Measurements from ENCODE around the gene RNF187.

The RNF187 gene

DNA sequence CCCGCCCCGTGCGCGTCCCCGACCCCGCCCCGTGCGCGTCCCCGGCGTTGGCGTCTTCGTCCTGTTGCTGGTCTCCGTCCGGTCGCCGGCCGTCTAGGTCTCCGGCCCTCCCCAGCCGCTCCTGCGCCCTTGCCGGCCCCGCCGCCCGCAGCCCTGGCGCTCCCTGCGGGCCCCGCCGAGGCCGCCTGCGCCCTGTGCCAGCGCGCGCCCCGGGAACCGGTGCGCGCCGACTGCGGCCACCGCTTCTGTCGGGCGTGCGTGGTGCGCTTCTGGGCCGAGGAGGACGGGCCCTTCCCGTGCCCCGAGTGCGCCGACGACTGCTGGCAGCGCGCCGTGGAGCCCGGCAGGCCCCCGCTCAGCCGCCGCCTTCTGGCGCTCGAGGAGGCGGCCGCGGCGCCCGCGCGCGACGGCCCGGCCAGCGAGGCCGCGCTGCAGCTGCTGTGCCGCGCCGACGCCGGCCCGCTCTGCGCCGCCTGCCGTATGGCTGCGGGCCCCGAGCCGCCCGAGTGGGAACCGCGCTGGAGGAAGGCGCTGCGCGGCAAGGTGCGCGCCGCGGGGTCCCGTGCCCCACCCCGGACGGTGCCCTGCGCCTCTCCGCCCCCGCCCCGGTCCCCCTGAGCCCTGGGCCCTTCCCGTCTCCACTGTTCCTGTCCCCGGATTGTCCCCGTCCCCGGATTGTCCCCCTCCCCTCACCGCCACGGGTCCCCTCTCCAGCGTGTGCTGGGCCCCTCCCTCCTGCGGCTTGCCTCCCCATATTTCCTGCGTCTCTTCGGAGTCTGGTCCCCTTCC lies at the start of gene RNF187:
RNF187 (plus strand) TSS at position 47 of the 789 bp plus-strand sequence.
- FAIRE-seq = no peak
- DNase-seq (ENCODE audit: low spot score) = no peak

DNA sequence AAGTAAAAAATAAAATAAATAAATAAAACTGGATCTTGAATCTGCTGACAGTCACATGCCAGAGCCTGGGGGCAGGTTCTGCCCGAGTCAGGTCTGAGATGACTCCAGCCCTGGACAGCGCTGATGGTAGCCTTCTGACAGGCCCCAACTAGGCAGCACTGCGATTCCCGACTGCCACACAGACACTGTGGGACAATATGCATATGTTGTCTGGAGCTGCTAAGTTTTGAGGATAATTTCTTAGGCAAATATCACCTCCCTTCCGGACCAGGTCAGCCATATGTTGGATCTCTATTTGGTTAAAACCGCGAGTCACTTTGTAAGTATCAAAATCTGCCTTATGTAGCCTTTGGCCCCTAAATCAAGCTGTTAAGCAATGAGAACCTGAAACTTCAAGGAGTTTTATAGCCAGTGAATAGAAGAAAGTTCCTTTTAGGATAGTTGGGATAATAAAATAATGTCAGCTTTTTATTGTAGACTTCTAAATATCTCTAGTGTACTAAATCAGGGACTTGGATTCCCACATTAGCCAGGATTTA lies 49.7 kb upstream of the RNF187 start:
- FAIRE-seq = no peak
- no peak for DNase-seq (ENCODE audit: low spot score)

DNA sequence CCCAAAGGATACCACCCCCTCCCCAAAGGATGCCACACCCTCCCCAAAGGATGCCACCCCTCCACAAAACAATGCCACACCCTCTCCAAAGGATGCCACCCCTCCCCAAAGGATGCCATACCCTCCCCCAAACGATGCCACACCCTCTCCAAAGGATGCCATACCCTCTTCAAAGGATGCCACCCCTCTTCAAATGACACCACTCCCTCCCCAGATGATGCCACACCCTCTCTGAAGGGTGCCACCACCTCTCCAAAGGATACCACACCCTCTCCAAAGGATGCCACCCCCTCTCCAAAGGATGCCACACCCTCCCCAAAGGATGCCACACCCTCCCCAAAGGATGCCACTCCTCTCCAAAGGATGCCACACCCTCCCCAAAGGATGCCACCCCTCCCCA lies 48.9 kb upstream of the RNF187 start:
- DNase-seq (ENCODE audit: low spot score) (no peak), FAIRE-seq (no peak)

DNA sequence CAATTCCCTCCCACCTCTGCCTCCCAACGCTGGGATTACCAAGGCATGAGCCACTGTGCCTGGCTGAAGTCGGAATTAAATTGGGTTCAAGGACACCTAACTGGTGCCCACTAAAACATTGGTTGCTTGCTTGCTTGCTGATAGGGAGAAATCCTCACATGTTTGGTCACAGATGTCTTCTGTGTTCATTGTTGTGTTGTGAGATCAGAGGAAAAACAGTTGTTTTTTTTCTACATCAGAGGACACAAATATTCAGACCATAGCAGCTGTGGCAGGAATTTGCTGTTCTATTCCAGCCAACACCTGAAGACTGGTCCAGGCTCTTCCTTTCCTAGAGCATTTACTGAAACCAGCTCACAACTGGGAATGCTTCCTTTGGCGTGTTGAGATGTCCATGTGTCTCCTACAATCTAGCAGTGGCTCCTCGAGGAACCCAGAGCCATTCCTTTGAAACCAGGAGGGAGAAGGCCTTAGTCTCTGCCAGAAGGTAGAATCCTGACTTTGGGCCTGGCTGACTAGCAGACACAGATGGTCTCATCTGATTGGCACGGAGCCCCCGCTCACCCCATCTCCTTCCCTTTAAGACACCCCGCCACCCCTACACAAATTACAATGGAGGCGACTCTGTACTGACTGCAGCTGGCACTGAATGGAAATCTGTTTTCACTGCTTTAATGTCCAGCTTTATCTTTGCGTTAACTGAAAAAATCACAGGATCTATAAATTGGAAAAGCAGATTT lies 46.3 kb upstream of the RNF187 start:
- FAIRE-seq (no peak), DNase-seq (ENCODE audit: low spot score) (no peak)

DNA sequence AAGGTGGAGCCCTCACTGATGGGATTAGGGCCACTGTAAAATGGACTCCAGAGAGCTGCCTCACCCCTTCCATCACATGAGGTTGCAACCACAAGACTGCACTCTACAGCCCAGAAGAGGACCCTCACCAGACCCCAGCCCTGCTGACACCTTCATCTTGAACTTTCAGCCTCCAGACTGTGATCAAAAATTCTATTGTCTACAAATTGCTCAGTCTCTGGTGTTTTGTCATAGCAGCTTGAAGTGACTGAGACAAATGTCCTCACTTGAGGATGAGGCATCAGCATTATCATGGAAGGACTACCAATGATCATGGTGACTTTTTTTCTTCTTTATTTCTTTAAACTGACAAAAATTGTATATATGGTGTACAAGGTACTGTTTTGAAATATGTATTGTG lies 43.8 kb upstream of the RNF187 start:
- FAIRE-seq (no peak), DNase-seq (ENCODE audit: low spot score) (no peak)

DNA sequence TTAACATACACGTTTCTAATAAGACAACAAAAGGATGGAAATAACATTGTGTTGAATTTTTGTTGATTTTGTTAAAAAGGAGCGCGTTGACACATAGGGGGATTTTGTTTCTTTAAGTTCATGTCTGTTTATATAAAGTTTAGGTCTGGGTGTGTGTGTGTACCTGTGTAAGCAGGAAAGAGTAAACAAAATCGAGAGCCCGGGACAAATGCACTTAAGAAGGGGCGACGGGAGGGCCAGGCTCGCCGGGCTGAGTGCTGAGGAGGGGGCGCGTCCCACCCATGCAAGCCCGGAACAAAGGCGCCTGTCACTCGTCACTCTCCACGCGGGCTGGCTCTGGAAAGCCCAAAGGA lies 41.7 kb upstream of the RNF187 start:
- DNase-seq (ENCODE audit: low spot score) (no peak), FAIRE-seq (no peak)

DNA sequence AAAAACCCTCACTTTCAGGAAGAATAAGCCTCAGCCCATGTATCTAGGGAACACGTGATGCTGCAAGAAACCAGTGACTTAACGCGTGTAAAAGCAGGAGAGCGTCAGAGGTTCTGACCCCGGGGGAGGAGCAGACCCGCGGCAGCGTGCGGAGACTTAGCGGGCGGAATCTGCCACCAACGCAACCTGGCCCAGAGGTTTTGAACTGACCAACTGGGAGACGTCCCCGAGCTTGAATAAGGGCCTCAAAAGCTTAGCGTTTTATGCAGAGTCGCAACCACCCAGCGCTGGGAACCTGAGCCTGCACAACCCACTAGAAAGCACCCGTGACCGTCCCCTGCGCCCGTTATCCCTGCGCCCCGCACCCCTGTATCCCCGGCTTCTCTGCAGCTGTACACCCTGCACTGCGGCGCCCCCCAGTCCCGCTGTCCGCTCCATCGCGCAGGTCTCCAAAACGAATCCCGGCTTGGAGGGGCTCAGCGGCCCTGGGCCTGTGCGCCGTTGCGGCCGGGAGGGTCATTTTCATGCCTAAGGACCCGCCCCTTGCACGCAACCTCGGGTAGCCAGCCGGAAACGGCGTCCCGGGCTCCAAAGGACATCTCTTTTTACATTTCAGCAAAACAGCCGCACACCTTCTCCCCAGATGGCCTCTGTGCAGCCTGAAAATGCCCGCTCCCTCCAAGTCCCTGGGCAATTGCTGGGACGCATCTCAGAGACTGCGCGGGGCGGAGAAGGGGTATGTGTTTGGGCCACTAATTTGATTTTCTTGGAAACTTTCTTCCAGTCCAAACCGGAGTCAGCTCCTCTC lies 41.1 kb upstream of the RNF187 start:
- FAIRE-seq (no peak), DNase-seq (ENCODE audit: low spot score) (no peak)

DNA sequence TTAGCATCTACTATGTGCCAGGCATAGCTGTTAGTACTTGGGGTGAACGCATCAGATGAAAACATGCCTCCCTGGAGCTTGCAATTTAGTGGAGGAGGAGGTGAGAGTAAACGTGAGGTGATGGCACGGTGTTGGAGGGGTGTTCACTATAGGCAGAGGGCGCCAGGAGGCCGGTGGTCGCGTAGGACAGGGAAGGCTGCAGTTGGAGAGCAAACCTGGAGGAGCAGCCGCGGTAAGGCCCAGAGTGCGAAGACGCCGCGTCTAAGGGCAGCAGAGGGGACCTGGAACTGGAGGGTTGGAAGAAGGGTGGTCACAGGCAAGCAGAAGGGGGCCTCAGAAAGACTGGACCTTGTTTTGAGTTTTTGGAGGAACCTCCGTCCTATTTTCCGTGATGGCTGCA lies 40.3 kb upstream of the RNF187 start:
- DNase-seq (ENCODE audit: low spot score) (no peak), FAIRE-seq (no peak)

DNA sequence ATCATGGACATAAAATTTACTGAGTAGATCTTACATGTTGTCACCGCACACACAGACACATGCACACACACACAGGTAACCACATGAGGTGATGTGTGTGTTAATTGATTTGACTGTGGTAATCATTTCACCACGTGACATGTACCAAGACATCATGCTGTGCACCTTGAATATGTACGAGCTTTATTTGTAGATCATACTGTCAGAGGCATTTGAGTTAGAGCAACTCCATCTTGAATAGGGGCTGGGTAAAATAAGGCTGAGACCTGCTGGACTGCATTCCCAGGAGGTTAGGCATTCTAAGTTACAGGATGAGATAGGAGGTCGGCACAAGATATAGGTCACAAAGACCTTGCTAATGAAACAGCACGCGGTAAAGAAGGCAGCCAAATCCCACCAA lies 38.8 kb upstream of the RNF187 start:
- DNase-seq (ENCODE audit: low spot score) (no peak), FAIRE-seq (no peak)

DNA sequence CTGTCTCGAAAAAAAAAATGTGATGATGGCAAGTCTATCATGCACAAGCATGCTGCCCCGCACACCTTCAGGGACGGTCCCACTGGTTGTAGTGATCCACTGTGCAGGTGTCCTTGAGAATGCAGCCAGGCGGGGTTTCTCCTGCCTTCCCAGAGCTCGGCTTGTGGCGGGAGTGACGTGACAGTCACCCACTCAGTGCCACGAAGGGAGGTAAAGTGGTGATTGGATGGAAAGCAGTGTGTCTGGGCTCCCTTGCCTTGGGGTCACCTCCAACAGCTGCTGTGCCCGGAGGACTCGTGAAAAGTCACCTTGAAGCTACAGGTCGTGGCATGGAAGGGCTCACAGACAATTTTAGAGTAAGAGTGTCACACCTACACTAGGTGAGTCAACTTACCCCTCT lies 37.0 kb upstream of the RNF187 start:
- FAIRE-seq (no peak), DNase-seq (ENCODE audit: low spot score) (no peak)

DNA sequence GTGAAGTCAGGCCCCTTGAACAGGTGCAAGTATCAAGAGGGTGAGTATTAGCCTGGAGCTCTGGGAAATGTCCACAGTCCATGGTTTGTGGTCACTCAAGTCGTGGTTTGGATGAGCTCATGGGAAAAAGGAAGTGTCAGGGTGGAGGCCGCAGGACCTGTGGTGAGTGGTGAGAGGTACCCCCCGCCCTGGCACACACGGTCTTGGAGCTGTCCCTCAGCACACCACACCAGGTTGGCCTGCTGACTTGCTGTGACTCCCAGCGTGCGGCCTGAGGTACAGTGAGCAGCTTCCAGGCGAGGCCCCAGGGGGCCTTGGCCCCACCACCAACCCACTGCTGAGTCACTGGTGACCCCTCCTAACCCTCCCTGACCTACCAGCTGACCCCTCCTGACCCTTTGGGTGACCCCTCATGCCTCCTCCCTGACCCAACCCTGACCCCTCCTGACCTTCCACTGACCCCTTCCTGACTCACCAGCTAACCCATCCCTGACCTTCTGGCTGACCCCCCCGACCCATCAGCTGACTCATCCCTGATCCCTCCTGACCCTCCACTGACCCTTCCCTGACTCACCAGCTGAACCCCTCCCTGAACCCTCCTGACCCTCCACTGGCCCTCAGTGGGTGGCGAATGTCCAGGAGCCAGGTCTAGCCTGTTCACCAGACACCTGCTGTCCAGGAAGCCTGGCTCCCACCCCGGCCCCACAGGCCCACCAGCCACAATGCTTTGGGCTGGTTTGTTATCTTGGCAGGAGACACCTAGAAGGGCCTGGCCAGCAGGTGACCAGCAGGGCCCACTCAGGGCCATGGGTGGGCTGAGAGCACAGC lies 34.8 kb upstream of the RNF187 start:
- peak; percentile 86 for DNase-seq (ENCODE audit: low spot score)

DNA sequence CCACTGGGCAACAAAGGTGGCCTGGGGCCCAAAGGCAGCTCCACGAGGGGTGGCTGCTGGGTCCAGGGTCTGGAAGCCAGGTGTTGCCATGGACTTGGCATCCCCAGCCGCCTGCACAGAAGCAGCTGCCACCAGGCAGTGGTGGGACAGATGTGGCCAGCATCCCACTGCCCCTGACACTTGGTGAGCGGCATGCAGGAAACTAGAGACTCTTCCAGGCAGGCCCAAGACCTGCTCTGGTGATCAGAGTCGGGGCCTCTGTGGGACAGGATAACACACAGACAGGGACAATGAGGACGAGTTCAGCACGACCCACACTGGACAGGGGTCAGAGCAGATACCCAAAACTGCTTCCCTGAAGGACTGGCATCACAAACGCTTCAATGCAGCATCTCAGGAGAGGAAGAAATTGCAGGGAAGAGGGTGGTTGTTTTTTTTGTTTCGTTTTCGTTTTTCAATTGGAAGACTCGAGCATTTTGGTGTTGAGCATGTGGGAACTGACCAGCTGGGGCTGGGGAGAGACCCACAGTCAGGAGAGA lies 34.1 kb upstream of the RNF187 start:
- DNase-seq (ENCODE audit: low spot score) = no peak
- FAIRE-seq = no peak

More for the DNA sequence above, 34.8 kb upstream of the RNF187 start:
- FAIRE-seq = peak; percentile 76

DNA sequence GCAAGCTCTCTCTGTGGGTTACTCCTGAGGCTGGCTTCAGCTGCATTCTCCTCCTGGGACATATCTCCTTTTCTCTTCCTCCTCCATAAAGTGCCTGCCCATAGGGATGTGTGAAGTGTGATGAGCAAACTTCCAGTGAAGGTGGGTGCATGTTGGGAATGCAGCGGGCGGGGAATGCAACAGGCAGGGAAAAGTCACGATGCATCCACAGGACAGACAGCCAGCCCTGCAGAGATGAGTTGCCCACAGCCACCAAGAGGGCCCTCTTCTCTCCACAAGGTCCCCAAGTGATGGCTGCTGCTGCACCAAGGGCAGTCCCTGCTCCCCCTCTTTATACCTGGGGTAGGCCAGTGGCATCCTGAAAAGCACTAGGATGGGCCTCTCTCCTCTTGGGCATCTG lies 33.6 kb upstream of the RNF187 start:
- FAIRE-seq (no peak), DNase-seq (ENCODE audit: low spot score) (no peak)

DNA sequence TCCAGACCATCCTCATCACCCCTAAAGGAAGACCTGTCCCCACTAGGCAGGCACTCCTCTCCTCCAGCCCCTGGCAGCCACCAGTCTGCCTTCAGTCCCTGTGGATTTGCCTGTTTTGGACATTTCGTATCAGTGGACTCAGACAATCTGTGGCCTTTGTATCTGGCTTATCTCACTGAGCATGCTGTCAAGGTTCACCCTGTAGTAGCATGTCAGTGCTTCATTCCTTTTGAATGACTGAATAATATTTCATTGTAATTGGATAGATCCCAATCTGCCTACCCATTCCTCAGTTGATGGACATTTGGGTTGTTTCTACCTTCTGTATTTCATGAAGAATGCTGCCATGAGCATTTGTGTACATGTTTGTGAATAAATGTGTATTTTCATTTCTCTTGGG lies 32.9 kb upstream of the RNF187 start:
- FAIRE-seq (no peak), DNase-seq (ENCODE audit: low spot score) (no peak)

DNA sequence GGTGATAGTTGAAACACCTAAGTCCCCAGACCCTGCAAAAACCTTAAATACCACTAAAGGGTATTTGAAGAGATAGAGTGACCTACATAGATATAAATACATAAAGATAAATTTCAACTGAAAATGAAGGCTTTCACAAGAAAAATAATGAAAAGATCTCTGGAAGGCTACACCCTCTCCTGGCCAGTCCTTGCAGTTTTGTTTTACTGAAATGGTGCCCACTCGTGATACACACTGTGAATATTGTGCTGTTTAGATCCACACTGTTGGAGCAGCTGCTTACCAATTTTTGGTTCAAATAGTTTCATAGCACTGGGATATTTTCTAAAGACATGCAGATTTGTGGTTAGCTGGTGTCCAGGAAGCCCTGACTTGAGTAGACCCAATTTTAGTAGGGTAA lies 31.5 kb upstream of the RNF187 start:
- FAIRE-seq = no peak
- DNase-seq (ENCODE audit: low spot score) = no peak

DNA sequence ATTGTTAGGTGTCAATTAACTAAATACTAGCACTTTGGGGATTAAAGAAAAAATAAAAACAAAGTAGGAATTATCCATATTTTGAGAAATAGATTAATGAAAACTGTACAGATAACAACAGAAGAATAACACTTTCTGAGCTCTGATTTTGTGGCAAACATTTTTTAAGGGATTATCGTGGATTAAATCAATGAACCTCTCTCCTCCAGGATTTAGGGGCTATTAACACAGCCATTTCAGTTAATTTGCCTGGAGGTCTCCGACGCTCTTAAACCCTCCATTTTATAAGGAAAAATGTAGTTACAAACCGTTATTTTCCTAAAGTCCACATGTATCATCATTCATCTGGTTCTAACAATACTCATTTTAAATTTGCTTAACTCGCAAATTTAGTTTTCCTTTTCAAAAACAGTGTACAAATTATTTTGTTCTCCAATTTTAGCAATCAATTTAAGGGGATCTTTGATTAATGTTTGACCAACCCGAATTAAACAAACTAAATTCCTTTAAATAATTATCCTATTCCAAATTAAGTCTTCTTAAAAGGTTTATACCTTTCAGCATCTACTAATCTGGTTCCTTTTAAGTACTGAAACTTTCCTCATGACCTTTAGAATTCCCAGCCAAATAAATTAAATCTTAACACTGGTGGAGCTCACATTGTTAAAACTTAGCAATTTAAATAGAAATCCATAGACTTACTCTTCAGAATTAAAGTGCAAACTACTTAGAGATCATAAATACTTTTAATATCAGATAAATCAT lies 30.7 kb upstream of the RNF187 start:
- no peak for FAIRE-seq
- DNase-seq (ENCODE audit: low spot score) = no peak

DNA sequence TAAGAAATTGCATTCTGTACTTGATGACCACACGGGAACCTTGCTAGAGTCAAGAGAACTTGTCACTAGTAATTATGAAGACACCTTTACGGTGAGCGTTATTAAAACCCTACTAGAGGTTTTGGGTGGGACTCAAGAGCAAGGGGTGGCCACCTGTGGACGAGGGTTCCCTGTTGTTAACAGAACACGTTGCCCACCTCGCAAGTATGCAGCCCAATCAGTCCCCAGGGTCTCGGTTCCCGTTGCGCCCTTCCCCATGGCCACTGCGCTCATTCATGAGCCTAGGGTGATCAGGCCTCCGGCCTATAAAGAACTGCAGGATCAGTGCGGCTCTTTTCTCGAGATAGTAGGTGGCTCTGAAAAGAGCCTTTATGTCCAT lies 30.2 kb upstream of the RNF187 start:
- no peak for DNase-seq (ENCODE audit: low spot score)
- FAIRE-seq = no peak

DNA sequence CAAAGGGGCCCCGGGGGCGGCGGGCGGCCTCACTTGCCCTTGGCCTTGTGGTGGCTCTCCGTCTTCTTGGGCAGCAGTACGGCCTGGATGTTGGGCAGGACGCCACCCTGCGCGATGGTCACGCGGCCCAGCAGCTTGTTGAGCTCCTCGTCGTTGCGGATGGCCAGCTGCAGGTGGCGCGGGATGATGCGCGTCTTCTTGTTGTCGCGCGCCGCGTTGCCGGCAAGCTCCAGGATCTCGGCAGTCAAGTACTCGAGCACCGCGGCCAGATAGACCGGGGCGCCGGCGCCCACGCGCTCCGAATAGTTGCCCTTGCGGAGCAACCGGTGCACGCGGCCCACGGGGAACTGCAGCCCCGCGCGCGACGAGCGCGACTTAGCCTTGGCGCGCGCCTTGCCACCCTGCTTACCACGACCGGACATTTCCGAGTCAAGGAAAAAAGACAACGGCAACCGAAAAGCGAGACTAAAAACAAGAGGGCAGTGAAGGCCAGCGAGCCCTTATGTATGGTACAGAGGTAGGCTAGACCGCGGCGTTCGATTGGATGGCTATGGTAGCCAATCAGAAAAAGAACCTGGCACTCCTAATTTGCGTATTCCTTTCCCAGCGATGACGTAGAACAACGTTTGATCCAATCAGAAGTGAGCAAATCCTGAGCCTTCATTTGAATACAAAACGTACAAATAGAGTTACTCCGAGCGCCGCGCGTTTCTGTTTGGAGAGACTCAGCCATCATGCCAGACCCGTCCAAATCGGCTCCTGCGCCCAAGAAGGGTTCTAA lies 29.6 kb upstream of the RNF187 start:
- no peak for FAIRE-seq

More for the DNA sequence above, 29.6 kb upstream of the RNF187 start:
- no peak for DNase-seq (ENCODE audit: low spot score)

Measured in RCC 7860 (cell line).